GM12864 (cell line): Measurements from ENCODE around the gene MYH7.
"Not testable (repeated sequence)": the region's sequence is repeated elsewhere in the genome, so short reads cannot be mapped to it uniquely, and the experiment has no call there.

Experiments
- DNase-seq: peaks from one replicate; pipeline ENCODE4 v3.0.0-alpha.2; 2011; ENCODE audit warnings: low read depth
- H3K4me3 ChIP-seq: 2 replicates; pipeline ENCODE4 v1.5.1; 2011; ENCODE audit warnings: mild to moderate bottlenecking, low read depth, low read length, control low read depth
- CTCF ChIP-seq: IDR thresholded peaks from 2 replicates; pipeline ENCODE4 v1.5.1; 2011; ENCODE audit warnings: low read depth, mild to moderate bottlenecking, moderate library complexity, low read length, control low read depth, inconsistent platforms; ENCODE audit errors: missing control alignments

Gene MYH7

GRCh38 chr14:23418021-23418420 lies 17.4 kb downstream of the MYH7 start:
- no peak for TF ChIP-seq CTCF
- no peak overlapping the region for H3K4me3 ChIP-seq
- no peak for DNase-seq

DNA sequence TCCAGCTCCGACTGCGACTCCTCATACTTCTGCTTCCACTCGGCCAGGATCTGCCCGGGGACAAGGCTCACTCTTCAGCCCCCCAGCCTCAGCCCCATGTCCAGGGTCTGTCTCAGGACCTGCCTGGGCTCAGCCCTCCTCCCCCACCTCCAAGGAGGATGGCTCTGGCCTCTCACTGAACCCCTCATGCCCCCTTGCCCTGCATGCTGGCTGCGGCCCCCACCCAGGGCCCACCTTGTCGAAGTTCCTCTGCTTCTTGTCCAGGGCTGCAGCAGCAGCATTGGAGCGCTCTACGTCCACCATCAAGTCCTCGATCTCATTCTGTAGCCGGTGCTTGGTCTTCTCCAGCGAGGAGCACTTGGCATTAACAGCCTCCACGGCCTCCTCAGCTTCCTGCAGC lies 18.2 kb downstream of the MYH7 start:
- not testable (repeated sequence) for H3K4me3 ChIP-seq, DNase-seq

DNA sequence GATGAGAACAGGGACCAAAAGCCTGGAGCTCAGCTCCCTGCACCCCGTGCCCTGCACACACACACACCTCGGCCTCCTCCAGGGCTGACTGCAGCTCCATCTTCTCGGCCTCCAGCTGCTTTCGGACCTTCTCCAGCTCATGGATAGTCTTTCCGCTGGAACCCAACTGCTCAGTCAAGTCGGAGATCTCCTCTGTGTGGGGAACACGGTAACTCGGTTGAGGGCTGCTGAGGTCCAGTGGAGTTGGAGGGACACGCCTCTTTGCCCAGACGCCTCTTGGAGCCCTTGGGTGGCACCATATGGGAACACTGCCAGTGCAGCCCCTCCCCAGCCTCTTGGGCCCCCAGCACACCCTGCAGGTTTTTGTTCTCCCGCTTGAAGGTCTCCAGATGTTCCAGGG lies 18.7 kb downstream of the MYH7 start:
- no peak for DNase-seq
- TF ChIP-seq CTCF = no peak
- H3K4me3 ChIP-seq = no peak overlapping the region

- TF ChIP-seq CTCF = no peak
- DNase-seq = no peak
- H3K4me3 ChIP-seq = no peak overlapping the region
These were observed 19.4 kb downstream of the MYH7 start for GRCh38 chr14:23415821-23416778.

DNA sequence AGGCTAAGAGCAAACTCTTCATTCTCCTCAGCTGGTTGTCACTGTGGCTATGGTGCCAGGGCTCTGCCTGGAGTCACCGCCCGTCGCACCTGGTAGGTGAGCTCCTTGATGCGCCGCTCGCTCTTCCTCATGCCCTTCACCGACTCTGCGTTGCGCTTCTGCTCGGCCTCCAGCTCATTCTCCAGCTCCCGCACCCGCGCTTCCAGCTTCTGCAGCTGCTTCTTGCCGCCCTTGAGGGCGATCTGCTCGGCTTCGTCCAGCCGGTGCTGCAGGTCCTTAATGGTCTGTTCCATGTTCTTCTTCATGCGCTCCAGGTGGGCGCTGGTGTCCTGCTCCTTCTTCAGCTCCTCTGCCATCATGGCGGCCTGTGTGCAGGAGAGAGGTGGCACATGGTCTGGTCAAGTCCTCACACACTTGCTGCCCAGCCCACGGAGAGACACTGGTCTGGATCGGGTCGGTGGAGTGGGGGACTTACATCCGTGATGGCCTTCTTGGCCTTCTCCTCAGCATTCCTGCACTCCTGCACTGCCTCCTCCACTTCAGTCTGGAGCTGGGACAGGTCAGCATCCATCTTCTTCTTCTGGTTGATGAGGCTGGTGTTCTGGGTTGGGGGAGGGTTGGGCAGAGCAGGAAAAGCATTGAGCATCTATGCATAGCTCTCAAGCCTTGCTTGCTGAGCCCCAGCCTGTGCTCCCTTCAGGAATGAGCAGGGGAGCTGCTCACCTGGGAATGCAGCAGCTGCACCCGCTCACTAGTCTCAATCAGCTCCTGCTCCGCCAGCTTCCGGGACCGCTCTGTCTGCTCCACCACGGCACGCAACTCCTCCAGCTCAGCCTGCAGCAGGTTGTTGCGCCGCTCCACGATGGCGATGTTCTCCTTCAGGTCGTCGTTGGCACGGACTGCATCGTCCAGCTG lies 20.3 kb downstream of the MYH7 start:
- no peak overlapping the region for H3K4me3 ChIP-seq
- no peak for DNase-seq
- no peak for TF ChIP-seq CTCF

DNA sequence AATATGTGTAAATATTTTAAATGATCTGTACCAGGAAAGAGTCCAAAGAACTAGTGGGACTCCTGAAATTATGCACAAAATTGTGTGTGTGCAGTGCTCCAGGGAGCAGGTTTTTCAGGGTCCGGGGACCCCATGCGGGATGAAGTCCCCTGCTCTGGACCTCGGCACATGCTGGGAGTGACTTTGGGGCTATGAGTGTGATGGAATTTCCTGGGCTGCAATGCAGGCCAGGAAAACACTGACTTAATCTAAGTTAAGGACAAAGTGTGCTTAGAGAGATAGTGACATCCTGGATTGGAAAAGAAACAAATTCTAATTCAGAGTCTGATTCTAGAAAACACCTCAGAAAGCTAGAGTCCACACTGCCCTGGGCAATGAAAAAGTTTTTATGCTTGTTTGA lies 21.2 kb downstream of the MYH7 start:
- no peak overlapping the region for H3K4me3 ChIP-seq
- no peak for TF ChIP-seq CTCF
- no peak for DNase-seq

GRCh38 chr14:23413681-23414080 lies 21.8 kb downstream of the MYH7 start:
- no peak for TF ChIP-seq CTCF
- H3K4me3 ChIP-seq = no peak overlapping the region
- no peak for DNase-seq
